CD4-positive, alpha-beta T cell (primary cell): Measurements from ENCODE around the gene SYTL2. TPM values are rescaled to one million over a fixed set of nuclear protein-coding genes. Genes with fewer than 3 reads are reported as not detected.

Source experiments
- ATAC-seq: fragments of 200-7000 bp; cut with Tn5 transposase; one replicate; pipeline ENCODE4 v1.10.0; 2022; ENCODE audit warnings: mild to moderate bottlenecking; ENCODE audit not compliant: poor library complexity
- CTCF ChIA-PET: fragments of 350-600 bp; sonication (Branson Sonifier 250); formaldehyde crosslinking; loops from one replicate; lab custom pipeline; 2021; ENCODE audit warnings: antibody characterized with exemption, inconsistent platforms; lab: Charles Lee
- POLR2A ChIA-PET: fragments of 350-600 bp; sonication (Branson Sonifier 250); formaldehyde crosslinking; loops from one replicate; lab custom pipeline; 2021; ENCODE audit warnings: antibody characterized with exemption, inconsistent platforms; lab: Charles Lee
- DNase-seq, 14 experiments: peaks; one replicate each; pipeline ENCODE4 v3.0.0-alpha.2; 2013 to 2020; ENCODE audit warnings: mixed read lengths in 2 of 14
- H3K27ac ChIP-seq, 2 donors: one replicate each; pipeline versions ENCODE4 v1.5.1 to v1.7.0; 2013; ENCODE audit warnings: low read length in 2 of 2, low read depth in 1 of 2, mild to moderate bottlenecking in 1 of 2
- H3K27me3 ChIP-seq, 2 experiments: 1 replicate in 1 of 2; 2 replicates in 1 of 2; pipeline versions ENCODE4 v1.6.1 to v1.7.0; 2013; ENCODE audit warnings: low read length in 2 of 2, control low read depth in 1 of 2, mild to moderate bottlenecking in 1 of 2, moderate library complexity in 1 of 2; ENCODE audit not compliant: insufficient read depth in 2 of 2, control insufficient read depth in 1 of 2
- H3K36me3 ChIP-seq: one replicate; pipeline ENCODE4 v1.6.1; 2013; ENCODE audit warnings: low read length, control low read depth; ENCODE audit not compliant: insufficient read depth
- H3K4me1 ChIP-seq: one replicate; pipeline ENCODE4 v1.6.1; 2013; ENCODE audit warnings: low read length, control low read depth; ENCODE audit not compliant: insufficient read depth
- H3K4me3 ChIP-seq: one replicate; pipeline ENCODE4 v1.5.1; 2013; ENCODE audit warnings: mild to moderate bottlenecking, low read length, moderate library complexity
- H3K9me3 ChIP-seq, 2 experiments: 1 replicate in 1 of 2; 2 replicates in 1 of 2; pipeline versions ENCODE4 v1.6.1 to v1.7.0; 2013; ENCODE audit warnings: low read length in 2 of 2, mild to moderate bottlenecking in 2 of 2, control low read depth in 1 of 2, moderate library complexity in 1 of 2; ENCODE audit not compliant: control insufficient read depth in 1 of 2, insufficient read depth in 1 of 2
- H3K27ac Mint-ChIP-seq: one replicate; pipeline ENCODE4 v1.8.0; 2020; ENCODE audit warnings: mixed read lengths
- H3K27me3 Mint-ChIP-seq: one replicate; pipeline ENCODE4 v1.8.0; 2021; ENCODE audit warnings: mixed read lengths
- H3K36me3 Mint-ChIP-seq: one replicate; pipeline ENCODE4 v1.8.0; 2021; ENCODE audit warnings: low read depth, mixed read lengths
- H3K4me1 Mint-ChIP-seq: one replicate; pipeline ENCODE4 v1.8.0; 2021; ENCODE audit warnings: low read depth, mixed read lengths
- H3K4me3 Mint-ChIP-seq: one replicate; pipeline ENCODE4 v1.8.0; 2020; ENCODE audit warnings: mild to moderate bottlenecking, mixed read lengths
- H3K9me3 Mint-ChIP-seq: one replicate; pipeline ENCODE4 v1.8.0; 2020; ENCODE audit warnings: mixed read lengths
- intact Hi-C, 2 experiments: fragments of 100-400 bp; cut with DNase I in 1 of 2; cut with micrococcal nuclease in 1 of 2; formaldehyde crosslinking; loops; one replicate each; pipeline versions ENCODE4 v1.15.1 to v1.9.0; 2023 to 2025; cut with DNase I, micrococcal nuclease
- total RNA-seq, 174 experiments: library from RNA in 2 of 174; stranded (reverse) in 2 of 174; gene quantifications; one replicate each; pipeline ENCODE4 v1.2.3 and lab custom pipeline; 2021 to 2026
- TF ChIP-seq, protein P1 (sequence below): fragments of 200-600 bp; IDR thresholded peaks from one replicate; pipeline ENCODE4 v1.8.0; 2022; ENCODE audit warnings: antibody characterized with exemption, mild to moderate bottlenecking

SYTL2 gene
- total RNA-seq, 2 experiments from 2014 or later, result 35.4 to 36.7 TPM

DNA sequence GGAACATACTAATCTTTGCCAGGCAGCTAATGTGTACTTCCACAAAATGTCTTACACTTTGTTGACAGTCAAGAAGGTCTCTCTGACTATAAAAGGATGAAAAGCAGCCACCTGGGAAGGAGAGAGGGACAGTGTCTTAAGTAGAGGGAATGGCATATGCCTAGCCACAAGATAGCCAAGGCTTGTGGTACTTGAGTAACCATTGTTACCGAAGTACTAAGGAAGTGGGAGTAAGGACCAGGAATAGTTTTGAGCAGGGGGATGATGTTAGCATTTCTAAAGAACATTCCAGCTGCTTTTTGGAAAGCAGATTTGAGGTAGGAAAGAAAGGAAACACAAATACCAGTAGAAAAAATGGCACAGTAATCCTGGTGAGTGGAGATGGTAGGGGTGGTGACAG lies 159.8 kb downstream of the SYTL2 start:
- peaks cover 62% of the 10 kb centered on the region for H3K4me1 Mint-ChIP-seq
- POLR2A ChIA-PET, result interaction anchor here (0.6 to 8.8 kb wide), 3 partner anchors 10 to 102 kb away, joined by 3 to 136 read pairs (median 84); partner anchors contain the start of genes CREBZF, DLG2 and TMEM126B
- no peak for DNase-seq
- H3K36me3 Mint-ChIP-seq, result peaks cover 47% of the 10 kb centered on the region
- H3K4me3 Mint-ChIP-seq, result no peak overlapping the region
- CTCF ChIA-PET, result no interaction called here
- Histone ChIP-seq H3K27ac (no peak overlapping the region), H3K9me3 (no peaks in the 10 kb centered on the region), H3K36me3 (peaks cover 36% of the 10 kb centered on the region), H3K4me3 (no peak overlapping the region), H3K27me3 (no peaks in the 10 kb centered on the region), H3K4me1 (peaks cover 20% of the 10 kb centered on the region)
- H3K27me3 Mint-ChIP-seq, result no peaks in the 10 kb centered on the region
- intact Hi-C loops, result no loop called here
- TF ChIP-seq, protein P1, sequence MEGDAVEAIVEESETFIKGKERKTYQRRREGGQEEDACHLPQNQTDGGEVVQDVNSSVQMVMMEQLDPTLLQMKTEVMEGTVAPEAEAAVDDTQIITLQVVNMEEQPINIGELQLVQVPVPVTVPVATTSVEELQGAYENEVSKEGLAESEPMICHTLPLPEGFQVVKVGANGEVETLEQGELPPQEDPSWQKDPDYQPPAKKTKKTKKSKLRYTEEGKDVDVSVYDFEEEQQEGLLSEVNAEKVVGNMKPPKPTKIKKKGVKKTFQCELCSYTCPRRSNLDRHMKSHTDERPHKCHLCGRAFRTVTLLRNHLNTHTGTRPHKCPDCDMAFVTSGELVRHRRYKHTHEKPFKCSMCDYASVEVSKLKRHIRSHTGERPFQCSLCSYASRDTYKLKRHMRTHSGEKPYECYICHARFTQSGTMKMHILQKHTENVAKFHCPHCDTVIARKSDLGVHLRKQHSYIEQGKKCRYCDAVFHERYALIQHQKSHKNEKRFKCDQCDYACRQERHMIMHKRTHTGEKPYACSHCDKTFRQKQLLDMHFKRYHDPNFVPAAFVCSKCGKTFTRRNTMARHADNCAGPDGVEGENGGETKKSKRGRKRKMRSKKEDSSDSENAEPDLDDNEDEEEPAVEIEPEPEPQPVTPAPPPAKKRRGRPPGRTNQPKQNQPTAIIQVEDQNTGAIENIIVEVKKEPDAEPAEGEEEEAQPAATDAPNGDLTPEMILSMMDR, result no peak
- H3K27ac Mint-ChIP-seq, result no peak overlapping the region
- no peak for ATAC-seq
- no peaks in the 10 kb centered on the region for H3K9me3 Mint-ChIP-seq

DNA sequence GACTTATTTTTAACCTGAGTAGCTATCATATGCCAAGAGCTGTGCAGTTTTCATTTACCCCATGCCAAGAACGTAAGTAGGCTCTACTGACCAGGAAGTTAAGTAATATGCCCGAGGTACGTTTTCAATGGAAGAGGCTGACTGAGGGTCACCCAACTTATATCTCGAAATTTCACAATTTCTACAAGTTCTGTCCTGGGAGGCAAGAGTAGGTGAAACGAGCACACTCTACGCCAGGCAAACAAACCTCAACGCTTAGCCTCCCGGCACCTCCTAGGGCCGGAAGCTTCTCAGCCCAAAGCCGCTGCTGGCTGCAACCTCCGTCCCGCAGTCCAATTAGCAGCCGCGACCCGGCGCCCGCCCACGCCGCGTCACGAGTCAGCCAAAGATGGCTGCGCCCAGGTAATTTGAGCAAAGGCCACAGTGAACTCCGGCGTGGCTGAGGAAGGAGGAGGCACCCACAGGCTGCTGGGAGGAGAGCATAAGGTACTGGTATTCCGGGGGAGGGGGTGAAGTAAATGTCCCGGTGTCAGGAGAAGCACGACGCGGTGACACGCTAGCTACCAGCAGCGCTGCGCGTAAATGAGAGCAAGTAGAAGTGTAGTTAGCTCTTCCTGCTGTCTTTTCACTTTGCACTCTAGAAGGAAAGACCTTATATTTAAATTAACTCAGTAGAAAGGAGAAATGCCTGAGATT lies 163.2 kb downstream of the SYTL2 start, which contains the start of gene TMEM126A:
TMEM126A (plus strand) TSS at position 364 of the 696 bp plus-strand sequence. CDS start 2,289 bp downstream, outside the sequence.
- peaks cover 44% of the 10 kb centered on the region for H3K4me1 Mint-ChIP-seq
- no peaks in the 10 kb centered on the region for H3K9me3 Mint-ChIP-seq
- POLR2A ChIA-PET, result interaction anchor here (0.6 to 8.8 kb wide), 23 partner anchors 8 to 655 kb away, joined by 3 to 136 read pairs (median 4); partner anchors contain the start of genes CREBZF, DLG2, EED and HIKESHI
- peak within 1 kb of the TSS; percentile 97 for H3K4me3 Mint-ChIP-seq
- peak within 1 kb of the TSS; percentile 84 for H3K4me3 ChIP-seq
- peak within 1 kb of the TSS; percentile 89 for H3K27ac Mint-ChIP-seq
- peaks cover 20% of the 10 kb centered on the region for H3K4me1 ChIP-seq
- H3K36me3 ChIP-seq, result peaks cover 16% of the 10 kb centered on the region
- H3K36me3 Mint-ChIP-seq, result peaks cover 22% of the 10 kb centered on the region
- DNase-seq (peak; percentile 81 to 95 (median 88)), ATAC-seq (peak; percentile 99)
- peaks cover 23% of the 10 kb centered on the region for H3K27me3 Mint-ChIP-seq
- peak within 1 kb of the TSS; percentile 77 to 84 for H3K27ac ChIP-seq
- H3K9me3 ChIP-seq, result no peaks in the 10 kb centered on the region
- CTCF ChIA-PET, result interaction anchor here (0.5 to 2.6 kb wide), 4 partner anchors 10 to 22 kb away, joined by 3 to 9 read pairs (median 3); no protein-coding TSS in a partner anchor
- H3K27me3 ChIP-seq, result peaks cover 0 to 8% of the 10 kb centered on the region in 2 experiments
- intact Hi-C loops, result loop anchor here (1.0 to 5.0 kb wide), 6 partner anchors 15 to 655 kb away; partner anchors contain the start of genes EED (in 1 of the 2), HIKESHI (in 1 of the 2) and TMEM126B (in 1 of the 2)
- TF ChIP-seq, protein P1, result no peak

DNA sequence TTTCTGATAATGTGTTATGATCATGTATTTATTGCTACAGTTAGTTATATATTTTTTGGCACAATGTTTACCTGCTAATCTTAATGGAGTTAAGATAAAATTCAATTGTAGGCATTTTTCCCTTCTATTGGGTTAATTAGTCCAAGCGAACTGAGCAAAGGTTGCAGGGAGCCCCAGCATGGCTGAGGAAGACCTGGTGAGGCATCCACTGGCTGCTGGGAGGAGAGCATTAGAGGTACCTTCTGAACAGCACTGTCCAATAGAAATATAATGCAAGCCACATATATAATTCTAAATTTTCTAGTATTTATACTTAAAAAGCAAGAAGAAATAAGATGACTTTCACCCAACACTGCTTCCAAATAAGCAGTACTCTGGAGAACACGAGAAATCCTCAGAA lies 163.9 kb downstream of the SYTL2 start:
- ChIA-PET CTCF (interaction anchor here (1.1 to 2.6 kb wide), 2 partner anchors 9 to 17 kb away, joined by 3 to 9 read pairs; no protein-coding TSS in a partner anchor), POLR2A (interaction anchor here (0.7 to 8.8 kb wide), 18 partner anchors 9 to 655 kb away, joined by 3 to 136 read pairs (median 4); partner anchors contain the start of genes CREBZF, DLG2, EED and HIKESHI)
- no peak for DNase-seq
- intact Hi-C loops, result loop anchor here (1.0 to 5.0 kb wide), 4 partner anchors 17 to 655 kb away; partner anchors contain the start of genes EED (in 1 of the 2), HIKESHI (in 1 of the 2) and TMEM126B (in 1 of the 2)
- H3K27me3 Mint-ChIP-seq, result peaks cover 29% of the 10 kb centered on the region
- peak overlapping the region; percentile 97 for H3K4me3 Mint-ChIP-seq
- TF ChIP-seq, protein P1, result no peak
- no peaks in the 10 kb centered on the region for H3K9me3 Mint-ChIP-seq
- ATAC-seq, result no peak
- Histone ChIP-seq H3K27ac (peak overlapping the region; percentile 77 to 84), H3K36me3 (peaks cover 15% of the 10 kb centered on the region), H3K27me3 (peaks cover 0 to 8% of the 10 kb centered on the region in 2 experiments), H3K4me3 (peak overlapping the region; percentile 84), H3K9me3 (no peaks in the 10 kb centered on the region), H3K4me1 (peaks cover 20% of the 10 kb centered on the region)
- H3K27ac Mint-ChIP-seq, result peak overlapping the region; percentile 89
- peaks cover 17% of the 10 kb centered on the region for H3K36me3 Mint-ChIP-seq
- H3K4me1 Mint-ChIP-seq, result peaks cover 39% of the 10 kb centered on the region

Other genes with a start within 250 kb of the SYTL2 start
- 1 to 10 TPM; 2.0 to 2.1 TPM for gene DLG2, start 183.8 kb downstream of the SYTL2 start, total RNA-seq
- gene TMEM126B, start 182.5 kb downstream of the SYTL2 start, total RNA-seq, result 10 to 100 TPM; 16.3 to 16.8 TPM
- gene TMEM126A, start 163.2 kb downstream of the SYTL2 start, total RNA-seq, result 10 to 100 TPM; 17.0 to 19.5 TPM
- 10 to 100 TPM; 54.8 to 55.9 TPM for gene CREBZF, start 146.0 kb downstream of the SYTL2 start, total RNA-seq
- not detected for gene CCDC89, start 124.9 kb downstream of the SYTL2 start, total RNA-seq
- gene CCDC83, start 44.2 kb upstream of the SYTL2 start, total RNA-seq, result not detected